ENCODE results near the gene NF2. TPM values are rescaled to one million over a fixed set of nuclear protein-coding genes. Genes with fewer than 3 reads are reported as not detected.

Gene NF2
- total and polyA plus RNA-seq, 2 experiments from 2014 or later, result 14.4 to 54.5 TPM

GRCh38 chr22:29693671-29694070 lies 90.2 kb downstream of the NF2 start:
- Histone ChIP-seq H3K36me3 (ENCODE audit: insufficient read depth) (no peaks in the 10 kb centered on the region), H3K27ac (ENCODE audit: low read depth) (no peak overlapping the region), H3K79me2 (replicated peaks; ENCODE audit: insufficient read depth) (no peaks in the 10 kb centered on the region), H4K20me1 (replicated peaks; ENCODE audit: insufficient read depth) (peaks cover 4% of the 10 kb centered on the region), H2AFZ (no peak overlapping the region), H3F3A (replicated peaks; ENCODE audit: low read depth) (no peaks in the 10 kb centered on the region; the same call in 1 of the 2 replicates), H3K4me2 (no peak overlapping the region), H3K4me1 (ENCODE audit: insufficient read depth) (peaks cover 43% of the 10 kb centered on the region), H3K9me2 (ENCODE audit: insufficient read depth) (no peaks in the 10 kb centered on the region), H3K4me3 (no peak overlapping the region), H3K27me3 (ENCODE audit: insufficient read depth) (no peaks in the 10 kb centered on the region)
- no peak for DNase-seq (ENCODE audit: low spot score)
- no peaks in the 10 kb centered on the region for H3K9me3 Mint-ChIP-seq
- no peak for ATAC-seq
- no peak overlapping the region for H3K4me3 Mint-ChIP-seq
- H3K27ac Mint-ChIP-seq, result no peak overlapping the region
- TF ChIP-seq JUNB (IDR thresholded peaks at IDR 0.05; ENCODE audit: unreplicated experiment) (no peak), EZH2phosphoT487 (IDR thresholded peaks at IDR 0.05; ENCODE audit: unreplicated experiment) (no peak), POLR2AphosphoS5 (IDR thresholded peaks at IDR 0.05; ENCODE audit: low read depth) (no peak), EZH2 (IDR thresholded peaks at IDR 0.05; ENCODE audit: low read depth, unreplicated experiment) (no peak), ETS1 (IDR thresholded peaks at IDR 0.05) (no peak), ZNF114 (CRISPR knock-in tag; IDR thresholded peaks at IDR 0.05) (no peak), ZNF331 (CRISPR knock-in tag; IDR thresholded peaks at IDR 0.05; ENCODE audit: low read depth) (no peak)
- H3K36me3 Mint-ChIP-seq (ENCODE audit: low read depth), result peaks cover 2% of the 10 kb centered on the region; the same call in 2 of the 3 replicates
- peaks cover 41% of the 10 kb centered on the region for H3K4me1 Mint-ChIP-seq
- H3K27me3 Mint-ChIP-seq (ENCODE audit: insufficient read depth, low read depth, poor library complexity), result peaks cover 10% of the 10 kb centered on the region

- no peak overlapping the region for H3K4me3 ChIP-seq
- peaks cover 13% of the 10 kb centered on the region for H3K27me3 Mint-ChIP-seq (ENCODE audit: insufficient read depth, low read depth, poor library complexity)
- H4K20me1 ChIP-seq (replicated peaks; ENCODE audit: insufficient read depth), result no peaks in the 10 kb centered on the region; the same call in 1 of the 2 replicates
- peaks cover 31% of the 10 kb centered on the region for H3K4me1 Mint-ChIP-seq
- H3K4me2 ChIP-seq, result no peak overlapping the region
- DNase-seq (ENCODE audit: low spot score) (no peak), ATAC-seq (no peak)
- no peak overlapping the region for H3K27ac ChIP-seq (ENCODE audit: low read depth)
- no peaks in the 10 kb centered on the region for H3K27me3 ChIP-seq (ENCODE audit: insufficient read depth)
- no peak overlapping the region for H3K4me3 Mint-ChIP-seq
- no peak overlapping the region for H3K27ac Mint-ChIP-seq
- H3K36me3 Mint-ChIP-seq (ENCODE audit: low read depth), result peaks cover 2% of the 10 kb centered on the region; the same call in 2 of the 3 replicates
- no peaks in the 10 kb centered on the region for H3K36me3 ChIP-seq (ENCODE audit: insufficient read depth)
- H3F3A ChIP-seq (replicated peaks; ENCODE audit: low read depth), result no peaks in the 10 kb centered on the region
- peaks cover 28% of the 10 kb centered on the region for H3K4me1 ChIP-seq (ENCODE audit: insufficient read depth)
- H3K79me2 ChIP-seq (replicated peaks; ENCODE audit: insufficient read depth), result no peaks in the 10 kb centered on the region
- H2AFZ ChIP-seq, result no peak overlapping the region
- H3K9me2 ChIP-seq (ENCODE audit: insufficient read depth), result no peaks in the 10 kb centered on the region
- no peaks in the 10 kb centered on the region for H3K9me3 Mint-ChIP-seq
- TF ChIP-seq CREB1 (CRISPR knock-in tag; IDR thresholded peaks at IDR 0.05; ENCODE audit: low read depth), result no peak
- TF ChIP-seq JUNB (IDR thresholded peaks at IDR 0.05; ENCODE audit: unreplicated experiment), result no peak
- TF ChIP-seq ZNF114 (CRISPR knock-in tag; IDR thresholded peaks at IDR 0.05), result no peak
- TF ChIP-seq ZNF331 (CRISPR knock-in tag; IDR thresholded peaks at IDR 0.05; ENCODE audit: low read depth), result no peak
- no peak for TF ChIP-seq NANOG (IDR thresholded peaks at IDR 0.05; ENCODE audit: borderline replicate concordance)
- no peak for TF ChIP-seq REST (IDR thresholded peaks at IDR 0.05; ENCODE audit: unreplicated experiment)
- TF ChIP-seq CTCF (conservative IDR thresholded peaks at IDR 0.05; ENCODE audit: low read depth in 2 of 2), result no peak
- TF ChIP-seq STAT1 (IDR thresholded peaks at IDR 0.05; ENCODE audit: unreplicated experiment), result no peak
Observed at GRCh38 chr22:29695129-29695926, 91.9 kb downstream of the NF2 start.
